AG20443 (cell line): ENCODE data around the gene RRAS2.
"Not testable (repeated sequence)": the region's sequence is repeated elsewhere in the genome, so short reads cannot be mapped to it uniquely, and the experiment has no call there.

Experiments used
- DNase-seq: peaks from one replicate; pipeline ENCODE4 v3.0.0; 2012; ENCODE audit warnings: low spot score, mixed read lengths

The RRAS2 gene

DNA sequence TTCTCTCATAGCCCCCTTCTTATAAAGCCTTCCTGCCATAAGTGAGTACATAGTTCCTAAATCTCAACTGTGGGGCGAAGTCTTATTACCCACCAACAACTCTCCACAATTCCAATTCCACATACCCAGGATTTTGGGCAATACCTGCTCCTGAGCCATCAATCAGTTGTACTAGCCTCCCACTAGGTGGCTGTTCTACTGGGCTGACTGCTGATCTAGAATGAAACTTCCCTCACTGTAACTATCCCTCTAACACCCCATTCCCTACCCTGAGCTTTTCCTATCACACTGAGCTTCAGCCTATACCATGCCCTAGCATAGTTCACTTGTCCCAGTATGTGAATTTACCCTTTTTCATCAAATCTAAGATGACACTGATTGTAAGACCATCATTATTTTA is 52.5 kb downstream of the RRAS2 start:
- DNase-seq = no peak

DNA sequence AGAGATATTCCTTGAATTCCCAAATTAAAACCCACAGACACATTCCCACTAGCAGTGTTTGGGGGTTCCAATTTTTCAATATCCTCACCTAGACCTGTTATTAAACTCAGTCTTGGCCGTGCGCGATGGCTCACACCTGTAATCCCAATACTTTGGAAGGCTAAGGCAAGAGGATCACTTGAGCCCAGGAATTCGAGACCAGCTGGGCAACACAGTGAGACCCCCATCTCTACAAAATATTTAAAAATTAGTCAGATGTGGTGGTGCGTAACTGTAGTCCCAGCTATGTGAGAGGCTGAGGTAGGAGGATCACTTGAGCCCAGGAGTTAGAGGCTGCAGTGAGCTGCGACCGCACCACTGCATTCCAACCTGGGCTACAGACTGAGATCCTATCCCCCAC is 53.3 kb downstream of the RRAS2 start:
- DNase-seq = no peak

DNA sequence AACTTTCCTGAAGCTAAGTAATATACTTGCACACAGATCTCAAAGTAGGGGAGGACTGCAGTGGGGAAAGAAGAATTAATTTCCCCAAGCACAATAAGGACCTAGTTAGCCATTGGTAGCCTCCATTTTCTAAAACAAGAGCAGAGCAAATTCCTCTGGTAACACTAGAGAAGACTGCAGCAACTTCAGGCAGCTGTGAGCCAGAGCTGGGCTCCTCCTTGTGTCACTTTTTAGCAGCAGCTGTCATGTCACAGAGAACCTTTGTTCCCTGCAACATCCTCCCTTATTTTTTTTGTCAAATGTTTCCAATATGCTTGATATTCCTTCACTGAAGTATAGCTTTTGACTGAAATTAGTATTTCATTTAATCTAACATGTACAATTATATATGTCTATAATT is 54.4 kb downstream of the RRAS2 start:
- DNase-seq = peak; percentile 11

DNA sequence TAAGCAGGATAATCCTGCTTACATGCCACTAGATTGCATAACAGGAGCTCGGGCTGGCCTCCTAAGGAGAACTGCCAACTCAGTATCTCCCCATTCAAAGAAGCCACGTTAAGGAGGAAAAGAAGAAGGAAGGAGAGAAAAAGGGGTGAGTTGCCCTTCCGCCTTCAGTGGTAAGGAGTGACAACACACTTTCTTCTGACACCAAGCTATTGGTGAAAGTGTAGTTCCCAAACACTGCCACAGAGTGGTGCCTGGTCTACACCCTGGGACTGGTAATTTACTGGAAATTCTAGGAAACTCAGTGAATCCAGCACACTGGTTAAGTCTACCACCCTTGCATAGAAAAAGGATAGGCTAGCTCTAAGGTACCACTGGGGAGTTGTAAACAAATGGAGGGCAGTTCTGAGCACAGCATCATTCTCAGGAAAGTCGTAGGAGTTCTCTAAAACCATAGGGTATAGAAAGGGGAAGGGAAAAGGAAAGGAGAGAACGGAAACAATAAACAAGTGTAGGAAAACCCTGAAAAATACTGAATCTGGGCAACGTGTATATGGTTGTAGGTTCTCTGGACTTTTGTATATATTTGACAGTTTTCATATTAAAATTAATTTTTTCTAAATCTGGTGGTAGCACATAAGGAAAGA is 58.2 kb downstream of the RRAS2 start:
- DNase-seq = peak; percentile 75

DNA sequence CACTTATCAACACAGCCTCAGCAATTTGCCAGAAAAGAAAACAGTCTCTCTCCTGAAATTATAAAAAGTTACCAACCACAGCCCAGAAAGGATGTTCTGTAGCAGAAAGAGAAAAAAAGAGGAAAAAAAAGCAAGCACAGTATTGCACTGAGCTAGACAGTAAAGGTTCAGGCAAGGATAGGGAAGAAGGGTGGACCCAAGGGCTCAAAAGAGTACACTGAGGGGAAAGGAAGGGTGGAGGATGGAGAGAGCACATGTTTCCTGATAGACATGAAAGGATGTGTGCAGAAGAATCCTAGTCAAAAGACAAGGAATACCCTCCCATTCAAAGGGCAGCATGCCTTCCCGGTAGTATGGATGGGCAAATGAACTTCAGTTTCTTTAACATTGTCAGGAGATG is 59.1 kb downstream of the RRAS2 start:
- no peak for DNase-seq

DNA sequence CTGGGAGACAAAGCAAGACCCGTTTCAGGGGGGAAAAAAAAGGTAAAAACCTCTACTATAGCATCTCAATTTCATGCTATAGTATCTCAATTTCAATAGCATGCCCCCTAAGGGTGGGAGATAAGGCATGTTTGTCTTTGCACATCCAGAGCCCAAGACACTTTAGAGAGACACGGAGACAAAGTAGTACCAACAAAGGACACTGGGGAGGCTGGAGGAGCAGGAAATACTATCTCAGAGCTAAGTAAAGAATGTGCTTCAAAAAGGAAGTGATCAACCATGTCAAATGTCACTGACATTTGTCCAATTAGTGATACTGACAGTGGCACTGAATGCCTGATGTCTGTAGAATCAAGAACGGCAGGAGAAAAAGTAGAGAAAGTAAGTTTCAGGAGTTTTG is 68.6 kb downstream of the RRAS2 start:
- DNase-seq = no peak

DNA sequence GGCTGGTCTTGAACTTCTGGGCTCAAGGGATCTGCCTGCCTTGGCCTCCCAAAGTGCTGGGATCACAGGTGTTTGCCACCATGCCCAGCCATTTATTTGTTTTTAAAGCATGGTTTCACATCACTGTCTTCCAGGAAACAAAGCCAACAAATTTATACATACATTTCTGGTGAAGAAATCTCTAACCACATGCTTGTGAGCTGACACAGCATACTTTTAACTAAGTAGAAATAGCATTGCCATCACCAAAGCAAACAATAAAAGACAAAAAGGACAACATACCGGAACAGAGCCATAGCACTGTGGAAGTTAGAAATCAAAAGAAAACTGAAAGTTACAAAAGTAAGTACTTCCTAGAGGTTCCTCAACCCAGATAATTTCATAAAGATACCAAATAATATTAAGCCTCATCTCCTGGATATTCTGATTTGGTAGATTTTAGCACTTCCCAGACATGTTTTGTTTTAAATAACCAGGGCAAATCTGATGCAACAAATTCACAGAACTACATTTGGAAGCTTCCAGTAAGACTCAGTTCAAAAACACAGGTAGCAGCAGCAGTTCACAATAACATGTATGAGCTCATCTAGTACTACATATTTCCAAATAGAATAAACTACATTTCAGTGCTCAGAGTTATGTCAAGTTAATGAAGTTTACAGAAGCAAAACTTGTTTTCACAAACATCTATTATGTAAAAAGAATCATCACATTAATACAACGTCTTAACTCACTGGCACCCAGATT is 70.6 kb downstream of the RRAS2 start:
- DNase-seq = peak; percentile 61

DNA sequence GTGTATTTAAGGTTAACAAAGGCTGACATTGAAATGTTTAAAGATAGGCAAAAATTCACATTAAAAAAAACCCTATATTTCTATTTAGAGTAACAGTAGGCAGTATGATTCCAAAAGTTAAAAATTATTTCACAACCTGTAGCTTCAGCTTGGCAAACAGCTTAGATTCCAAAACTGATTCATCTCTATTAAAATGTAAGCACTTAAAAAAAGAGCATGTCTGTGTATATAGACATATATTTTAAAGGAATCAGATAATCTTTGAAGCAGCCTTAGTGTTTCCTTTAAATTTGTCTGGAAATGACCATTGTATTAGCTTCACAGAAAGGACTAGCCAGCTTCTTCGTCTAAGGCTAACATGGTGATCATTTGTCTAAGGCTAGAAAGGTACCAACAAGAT is 80.1 kb downstream of the RRAS2 start:
- not testable (repeated sequence) for DNase-seq

DNA sequence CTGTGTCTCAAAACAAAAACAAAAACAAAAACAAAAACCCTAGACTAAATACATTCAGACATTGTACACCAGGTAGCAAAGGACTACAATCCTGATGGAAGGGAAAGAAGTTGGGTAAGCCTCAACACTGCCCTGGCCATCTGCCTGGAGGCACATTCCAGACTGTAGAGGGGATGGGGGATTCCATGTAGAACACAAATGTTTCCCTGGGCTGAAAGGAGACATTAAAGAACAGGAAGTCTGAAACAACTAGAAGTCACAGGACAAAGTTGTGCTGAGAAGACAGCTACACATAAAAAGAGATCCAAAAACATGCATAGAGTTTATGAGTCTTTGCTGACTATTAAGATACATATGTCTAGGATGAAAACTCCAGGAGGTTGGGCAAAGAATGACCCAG is 83.9 kb downstream of the RRAS2 start:
- DNase-seq = no peak

DNA sequence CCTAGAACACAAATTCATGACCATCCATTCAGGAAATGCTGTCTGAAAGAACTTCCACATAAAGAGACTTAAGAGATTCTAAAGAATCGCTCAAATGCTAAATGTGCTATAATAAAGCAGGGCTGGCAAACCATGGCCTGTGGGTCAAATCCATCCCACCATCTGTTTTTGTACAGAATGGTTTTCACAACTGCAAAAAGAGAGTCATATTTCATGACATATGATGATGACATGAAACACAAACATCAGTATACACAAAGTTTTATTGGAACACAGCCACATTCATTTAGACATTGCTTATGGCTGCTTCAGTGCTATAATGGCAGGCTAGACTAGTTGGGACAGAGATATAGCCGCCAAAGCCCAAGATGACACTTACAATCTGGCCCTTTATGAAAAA is 85.1 kb downstream of the RRAS2 start:
- DNase-seq = no peak

DNA sequence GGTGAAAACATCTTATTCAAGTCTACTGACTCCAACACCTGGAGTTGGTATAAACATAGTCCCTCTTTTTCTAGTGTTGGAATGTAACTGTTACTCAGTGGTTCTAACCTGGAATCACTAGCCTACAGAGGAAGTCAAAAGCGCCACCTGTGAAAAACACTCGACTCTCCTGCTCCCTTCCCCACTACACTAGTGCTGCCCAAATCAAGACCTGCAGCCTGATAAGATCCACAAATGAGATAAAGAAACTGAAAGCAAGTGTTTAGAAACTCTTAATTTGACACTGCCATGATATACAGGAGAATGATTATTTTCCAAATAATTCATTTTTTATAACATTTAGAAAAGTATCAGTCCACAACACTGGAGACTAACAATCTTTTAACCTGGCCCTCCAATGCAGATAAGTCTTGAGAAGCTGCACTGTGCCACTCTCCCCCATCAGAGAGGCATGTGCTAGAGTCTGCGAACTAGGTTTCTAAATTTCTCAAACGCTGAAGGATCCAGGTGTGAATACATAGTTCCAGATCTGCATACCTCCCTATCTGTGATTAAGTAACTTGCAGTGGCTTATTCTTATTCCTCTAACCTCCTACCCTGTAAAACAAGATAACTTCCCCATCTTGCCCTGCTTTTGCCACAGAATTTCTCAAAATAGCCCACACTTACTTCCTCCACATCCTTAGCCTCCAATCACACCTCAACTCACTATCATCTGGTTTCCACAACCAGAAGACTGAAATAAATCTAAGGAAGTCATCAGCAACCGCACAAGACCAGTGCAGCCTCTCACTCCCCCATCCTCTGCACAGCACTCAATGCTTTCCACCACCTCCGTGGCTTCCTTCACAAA is 88.1 kb downstream of the RRAS2 start:
- no peak for DNase-seq

DNA sequence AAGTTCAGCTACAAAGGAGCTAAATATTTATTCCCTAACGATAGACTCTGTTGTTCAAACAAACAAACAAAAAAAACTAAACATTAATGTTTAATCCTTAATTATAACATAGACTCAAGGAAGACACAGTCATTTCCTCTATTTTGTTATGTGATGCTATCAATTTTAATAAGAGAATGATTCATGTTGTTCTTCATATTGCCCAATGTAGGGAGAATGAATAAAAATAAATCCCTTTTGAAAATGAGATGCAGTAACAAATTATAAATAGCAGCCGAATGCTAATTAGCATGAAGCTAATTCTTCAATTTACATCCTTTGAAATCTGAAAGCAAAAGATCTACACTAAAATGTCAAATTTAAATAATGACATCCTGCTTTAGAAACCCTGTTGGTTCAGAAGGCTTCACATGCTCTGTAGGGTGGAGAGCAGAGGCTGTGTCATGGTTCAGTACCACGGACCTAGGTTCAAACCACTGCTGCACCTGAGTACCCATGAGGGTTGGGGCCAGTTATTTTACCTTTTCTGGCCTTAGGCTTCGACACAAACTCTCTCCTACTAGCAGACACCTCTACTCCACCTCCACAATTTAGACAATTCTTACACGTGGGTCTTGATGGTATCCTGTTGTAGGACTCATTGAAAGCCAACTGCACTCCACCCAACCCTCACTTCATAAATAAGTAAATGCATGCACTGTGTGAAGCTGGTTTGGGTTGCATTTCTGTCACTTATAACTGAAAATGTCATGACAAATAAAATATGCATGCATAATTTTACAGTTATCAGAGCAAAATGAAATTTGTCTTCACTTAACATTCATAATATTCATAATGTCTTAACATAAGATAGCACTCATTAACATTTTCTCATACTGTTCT is 89.0 kb downstream of the RRAS2 start:
- no peak for DNase-seq

DNA sequence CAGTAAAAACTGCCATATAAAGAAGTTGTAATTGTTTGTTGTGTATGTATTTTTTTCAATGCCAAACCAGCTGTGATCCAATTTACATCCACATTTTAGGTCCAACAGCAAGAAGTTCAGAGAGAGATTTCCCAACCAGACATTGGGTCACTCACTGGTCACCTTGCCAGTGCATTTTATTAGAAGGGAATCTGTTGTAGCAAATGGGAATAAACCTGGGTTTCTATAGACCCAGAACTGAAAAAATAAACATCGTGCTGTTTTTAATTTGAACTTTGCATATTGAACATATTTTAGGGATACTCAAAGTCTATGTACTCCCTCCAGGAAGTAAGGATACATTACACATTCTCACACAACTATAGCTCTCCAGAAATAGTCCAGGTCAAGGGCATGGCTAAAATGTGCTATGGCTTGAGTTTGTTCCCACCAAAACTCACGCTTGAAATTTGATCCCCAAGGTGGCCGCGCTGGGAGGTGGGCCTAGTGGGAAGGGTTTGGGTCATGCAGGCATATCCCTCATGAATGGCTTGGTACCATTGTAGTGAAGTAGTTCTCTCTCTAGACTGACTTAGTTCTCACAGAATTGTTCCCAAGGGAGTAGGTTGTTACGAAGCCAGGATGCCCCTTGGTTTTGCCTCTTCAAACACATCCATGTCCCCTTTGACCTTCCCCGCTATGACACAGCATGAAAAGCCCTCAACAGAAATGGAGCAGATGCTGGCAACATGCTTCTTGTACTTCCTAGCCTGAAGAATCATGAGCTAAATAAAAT is 90.9 kb downstream of the RRAS2 start:
- DNase-seq = no peak

DNA sequence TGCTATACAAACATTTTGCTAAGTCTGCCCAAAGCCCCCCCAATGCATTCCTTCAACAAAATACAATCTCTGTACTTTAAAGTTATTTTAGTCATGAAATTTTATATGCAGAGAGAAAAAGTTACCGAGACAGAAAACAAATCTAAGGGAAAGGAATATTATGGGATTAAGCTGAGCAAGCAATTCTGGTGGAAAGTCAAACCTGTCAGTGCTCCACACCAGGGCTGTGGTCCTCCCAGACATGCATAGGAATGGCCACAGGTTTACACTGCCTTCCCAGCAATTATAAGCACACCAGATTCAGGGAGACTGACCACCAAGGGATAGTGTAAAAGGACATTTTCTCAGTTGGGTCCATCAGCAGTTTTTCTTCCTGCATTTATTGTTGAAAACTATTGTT is 92.4 kb downstream of the RRAS2 start:
- no peak for DNase-seq

DNA sequence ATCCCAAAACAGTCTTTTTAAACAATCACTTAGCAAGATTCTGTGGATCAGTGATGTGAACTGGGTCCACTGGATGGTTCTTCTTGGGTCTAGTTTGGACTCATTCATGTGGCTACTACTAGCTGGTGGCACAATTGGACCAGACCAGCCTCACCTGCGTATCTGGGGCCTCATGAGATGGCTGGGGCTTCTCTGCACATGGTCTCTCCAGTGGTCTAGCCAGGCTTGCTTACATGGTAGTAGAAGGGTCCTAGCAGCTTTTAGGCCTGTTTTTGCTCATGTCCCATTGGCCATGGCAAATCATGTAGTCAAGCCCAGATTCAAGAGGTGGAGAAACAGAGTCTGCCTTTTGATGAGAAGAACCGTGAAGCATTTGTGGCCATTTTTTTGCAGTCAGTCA is 94.0 kb downstream of the RRAS2 start:
- no peak for DNase-seq

DNA sequence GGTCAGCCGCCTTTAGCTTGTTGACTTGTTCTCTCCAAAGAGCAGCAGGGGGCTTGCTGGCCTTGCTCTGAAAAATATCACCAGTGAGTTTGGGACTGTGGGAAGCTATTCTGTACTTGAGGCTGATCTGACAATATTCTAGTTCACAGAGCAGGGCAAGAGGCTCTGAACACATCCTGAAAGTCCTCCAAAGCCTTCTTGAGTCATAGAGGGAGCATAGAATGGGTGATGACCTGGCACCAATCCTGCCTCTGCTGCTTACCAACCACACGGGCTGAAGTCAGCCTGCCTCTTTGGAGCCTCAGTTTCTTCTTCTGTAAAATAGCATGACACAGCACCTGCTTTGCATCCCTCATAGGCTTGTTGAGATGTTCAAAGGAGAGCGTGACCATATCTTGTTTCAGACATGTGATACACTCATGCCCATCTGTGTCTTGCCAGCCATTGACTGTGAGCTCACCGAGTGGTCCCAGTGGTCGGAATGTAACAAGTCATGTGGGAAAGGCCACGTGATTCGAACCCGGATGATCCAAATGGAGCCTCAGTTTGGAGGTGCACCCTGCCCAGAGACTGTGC is 96.6 kb downstream of the RRAS2 start:
- DNase-seq = no peak

DNA sequence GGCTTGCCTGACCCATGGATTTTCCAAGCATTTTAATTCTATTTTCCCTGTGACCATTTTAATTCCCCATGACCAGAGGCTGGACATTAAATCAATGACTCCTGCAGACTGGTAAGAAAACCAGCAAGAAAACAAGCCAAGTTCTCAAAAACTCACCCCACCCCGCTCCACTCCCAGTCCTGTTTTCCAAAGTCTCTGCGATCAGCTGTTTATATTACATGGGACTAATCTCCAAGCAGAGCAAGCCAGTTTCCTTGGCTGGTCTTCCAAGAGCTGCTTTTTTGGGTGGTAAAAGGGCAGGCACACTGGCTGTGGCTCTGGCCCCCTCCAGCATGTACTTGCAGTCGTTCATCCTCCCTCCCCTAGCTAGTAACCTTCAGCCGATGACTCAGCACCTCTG is 97.9 kb downstream of the RRAS2 start:
- no peak for DNase-seq

DNA sequence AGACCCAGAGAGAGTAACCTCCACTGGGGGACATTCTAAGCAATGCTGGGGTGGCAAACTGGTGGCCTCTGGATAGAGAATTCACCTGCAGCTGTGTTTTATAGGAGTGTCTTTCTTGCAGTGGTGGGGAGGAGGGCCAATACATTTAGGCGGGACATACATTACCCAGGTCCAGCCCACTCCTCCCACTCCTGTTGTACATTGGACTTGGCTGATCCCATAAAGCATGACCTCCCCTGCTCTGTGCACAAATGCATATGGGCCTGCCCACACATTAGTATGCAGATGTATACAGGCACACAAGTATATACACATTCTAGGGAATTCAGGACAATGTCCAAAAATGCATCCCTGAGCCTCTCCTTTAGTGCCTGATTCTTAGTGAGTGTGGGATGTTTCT is 99.1 kb downstream of the RRAS2 start:
- DNase-seq = no peak

DNA sequence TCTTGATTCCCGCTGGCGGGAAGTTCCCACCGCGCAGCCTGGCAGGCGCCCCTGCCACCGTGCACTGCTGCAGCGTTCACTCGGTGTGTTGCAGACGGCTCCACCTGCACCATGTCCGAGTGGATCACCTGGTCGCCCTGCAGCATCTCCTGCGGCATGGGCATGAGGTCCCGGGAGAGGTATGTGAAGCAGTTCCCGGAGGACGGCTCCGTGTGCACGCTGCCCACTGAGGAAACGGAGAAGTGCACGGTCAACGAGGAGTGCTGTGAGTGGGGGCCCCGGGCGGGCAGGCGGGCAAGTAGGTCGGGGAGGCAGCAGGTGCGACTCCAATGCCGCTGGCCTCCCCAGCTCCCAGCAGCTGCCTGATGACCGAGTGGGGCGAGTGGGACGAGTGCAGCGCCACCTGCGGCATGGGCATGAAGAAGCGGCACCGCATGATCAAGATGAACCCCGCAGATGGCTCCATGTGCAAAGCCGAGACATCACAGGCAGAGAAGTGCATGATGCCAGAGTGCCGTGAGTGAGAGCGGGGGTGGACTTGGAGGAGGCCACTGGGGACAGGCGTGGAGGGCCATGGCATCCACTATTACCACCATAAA is 99.7 kb downstream of the RRAS2 start:
- no peak for DNase-seq

DNA sequence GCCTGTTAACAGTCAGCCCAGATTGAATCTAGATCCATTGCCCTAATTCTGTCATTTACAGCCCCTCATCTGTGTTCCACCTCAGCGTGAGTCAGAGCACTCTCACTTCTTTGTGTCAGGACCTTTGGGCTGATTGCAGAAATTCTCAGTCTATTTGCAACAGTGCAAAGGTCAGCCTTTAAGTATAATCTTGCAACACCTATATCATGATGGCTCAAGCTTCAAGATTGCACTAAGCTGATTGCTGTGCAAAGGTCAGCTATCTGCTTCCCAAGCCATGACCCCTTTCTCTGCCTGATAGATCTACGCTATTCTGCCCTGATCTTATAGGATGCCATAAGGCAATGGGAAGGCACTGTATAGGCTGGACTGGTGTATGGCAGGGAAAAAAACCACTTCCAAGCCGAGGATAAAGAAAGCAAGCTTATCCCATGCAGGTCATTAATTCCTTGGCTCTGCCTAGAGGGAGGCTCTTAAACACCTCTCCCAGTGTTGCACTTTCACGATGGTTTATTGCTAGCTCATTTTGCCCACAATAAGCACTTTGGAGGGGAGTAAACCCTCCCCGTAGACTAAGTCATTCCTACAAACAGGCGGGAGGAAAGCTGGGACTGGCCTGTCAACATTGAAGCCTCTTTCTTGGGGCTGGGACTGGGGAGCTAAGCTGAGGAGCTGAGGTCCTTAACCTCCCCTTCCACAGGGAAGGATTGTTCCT is 100.6 kb downstream of the RRAS2 start:
- DNase-seq = no peak
